ENCODE measurements around the gene FTSJ3.
"Not testable (repeated sequence)": the region's sequence is repeated elsewhere in the genome, so short reads cannot be mapped to it uniquely, and the experiment has no call there.

Gene FTSJ3

GRCh38 chr17:63826468-63827001 lies 928 bp downstream of the FTSJ3 start:
- DNase-seq = no peak

- no peak for DNase-seq
Observed at GRCh38 chr17:63824362-63824761, 3.1 kb downstream of the FTSJ3 start.

DNA sequence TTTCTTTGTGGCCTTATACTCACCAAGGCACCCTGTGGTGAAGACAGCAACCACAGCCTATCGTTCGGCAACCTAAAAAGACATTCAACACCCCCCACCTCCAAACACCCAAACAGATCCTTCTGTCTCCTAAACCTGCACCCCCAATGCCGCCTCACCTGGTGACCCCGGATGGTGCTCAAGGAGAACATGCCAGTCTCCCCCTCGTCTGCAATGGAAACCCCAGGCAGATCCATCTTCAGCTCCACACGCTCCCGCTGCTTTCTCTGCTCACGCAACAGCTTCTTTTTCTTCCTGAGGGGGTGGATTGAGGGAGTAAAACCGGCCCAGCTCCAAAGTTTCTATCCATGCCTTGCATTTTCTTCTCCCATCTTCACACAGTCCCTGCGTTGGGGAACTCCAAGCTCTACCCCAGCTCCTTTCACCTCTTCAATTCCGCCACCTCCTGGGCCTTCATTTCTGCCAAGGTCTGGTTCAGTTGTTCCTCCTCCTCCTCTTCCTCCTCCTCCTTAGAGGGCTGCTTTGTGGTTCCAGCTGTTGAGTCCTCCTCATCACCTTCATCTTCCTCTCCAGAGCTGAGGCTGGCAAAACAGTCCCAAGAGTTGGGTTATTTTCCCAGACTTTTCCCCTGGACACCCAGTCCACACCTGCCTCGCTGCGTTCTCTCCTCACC lies 3.7 kb downstream of the FTSJ3 start:
- no peak for DNase-seq

DNA sequence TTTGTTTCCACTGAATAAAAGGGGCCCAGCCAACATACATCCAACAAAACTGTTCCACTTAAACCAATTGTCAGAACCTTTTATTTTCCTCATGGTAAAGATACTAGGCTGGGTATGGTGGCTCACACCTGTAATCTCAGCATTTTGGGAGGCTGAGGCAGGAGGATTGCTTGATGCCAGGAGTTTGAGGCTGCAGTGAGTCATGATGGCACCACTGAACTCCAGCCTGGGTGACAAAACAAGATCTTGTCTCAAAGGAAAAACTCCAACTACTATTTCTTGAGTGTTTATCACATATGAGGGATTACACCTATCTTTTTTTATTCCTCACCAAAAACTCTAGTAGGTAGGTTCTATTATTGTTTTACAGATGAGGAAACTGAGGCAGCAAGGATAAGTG lies 4.9 kb downstream of the FTSJ3 start:
- no peak for DNase-seq

- DNase-seq = no peak
Observed at GRCh38 chr17:63821804-63822203, 5.7 kb downstream of the FTSJ3 start.

DNA sequence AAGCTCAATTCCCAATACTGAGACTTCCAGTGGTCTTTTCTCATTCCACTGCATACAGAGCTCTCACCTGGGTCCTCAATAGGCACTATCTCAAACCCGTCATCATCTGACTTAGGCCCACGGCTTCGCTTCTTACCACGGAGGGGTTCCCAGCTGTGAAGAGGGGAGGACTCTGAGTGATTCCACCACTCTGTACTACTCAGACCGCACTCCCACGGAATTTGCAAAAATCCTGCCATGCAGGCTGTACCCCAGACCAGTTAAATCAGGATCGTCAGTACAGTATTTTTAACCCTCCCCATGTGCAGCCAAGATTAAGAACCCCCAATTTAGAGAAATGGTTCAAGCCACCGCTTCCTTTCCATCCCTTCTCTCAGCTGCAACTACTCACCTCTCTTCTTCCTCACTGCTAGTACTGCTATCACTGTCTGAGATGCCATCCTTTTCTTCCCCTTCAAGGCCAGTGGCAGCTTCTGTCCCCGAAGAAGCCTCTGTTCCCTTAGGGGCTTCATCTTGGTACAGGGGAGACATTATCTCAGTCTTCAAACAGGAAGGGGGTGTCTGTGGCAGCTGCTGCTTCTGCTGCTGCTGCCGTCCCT lies 6.4 kb downstream of the FTSJ3 start:
- no peak for DNase-seq

- DNase-seq = no peak
Observed at GRCh38 chr17:63819585-63820537, 7.6 kb downstream of the FTSJ3 start.

- DNase-seq = no peak
Observed at GRCh38 chr17:63819131-63819530, 8.3 kb downstream of the FTSJ3 start.

GRCh38 chr17:63817736-63818385 lies 9.6 kb downstream of the FTSJ3 start:
- DNase-seq = no peak

DNA sequence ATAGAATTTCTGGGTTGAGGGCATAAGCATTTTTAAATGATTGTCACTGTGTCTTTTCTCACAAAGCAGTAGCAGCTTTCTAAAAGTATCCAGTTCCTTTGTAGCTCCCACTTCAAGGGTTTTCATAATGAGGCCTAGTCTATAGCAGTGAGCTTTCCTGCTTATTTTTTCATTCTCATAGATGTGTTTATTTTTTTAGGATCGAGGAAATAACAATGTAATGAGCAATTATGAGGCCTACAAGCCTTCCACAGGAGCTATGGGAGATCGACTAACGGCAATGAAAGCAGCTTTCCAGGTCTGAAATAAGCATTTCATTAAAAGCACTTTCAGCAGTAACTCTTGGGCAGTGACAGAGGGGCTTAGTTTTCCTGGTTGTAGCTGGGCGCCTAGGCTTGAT lies 10.8 kb downstream of the FTSJ3 start:
- DNase-seq = no peak

DNA sequence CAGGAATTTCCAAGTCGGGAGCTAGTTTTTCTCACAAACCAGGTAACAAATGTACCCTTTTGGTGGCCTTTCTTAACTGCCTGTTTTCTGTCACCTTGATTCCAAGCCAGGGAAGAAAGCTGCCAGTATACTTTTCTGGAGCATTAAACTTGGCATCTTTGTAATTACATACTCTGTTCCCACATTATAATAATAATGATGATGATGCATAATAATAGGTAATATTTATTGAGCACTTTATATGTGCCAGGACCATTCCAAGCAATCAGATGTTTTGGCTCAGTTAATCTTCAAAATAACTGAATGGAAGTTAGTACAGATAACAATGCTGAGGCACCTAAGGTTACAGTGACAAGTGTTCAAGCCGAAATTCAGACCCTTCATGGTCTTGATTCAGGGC lies 11.3 kb downstream of the FTSJ3 start:
- DNase-seq = no peak

- no peak for DNase-seq
Observed at GRCh38 chr17:63809970-63810369, 17.5 kb downstream of the FTSJ3 start.

- no peak for DNase-seq
Observed at GRCh38 chr17:63805591-63805990, 21.9 kb downstream of the FTSJ3 start.

GRCh38 chr17:63804328-63804727 lies 23.1 kb downstream of the FTSJ3 start:
- no peak for DNase-seq

GRCh38 chr17:63800783-63801182 lies 26.7 kb downstream of the FTSJ3 start:
- no peak for DNase-seq

GRCh38 chr17:63798572-63799106 lies 28.8 kb downstream of the FTSJ3 start:
- no peak for DNase-seq

DNA sequence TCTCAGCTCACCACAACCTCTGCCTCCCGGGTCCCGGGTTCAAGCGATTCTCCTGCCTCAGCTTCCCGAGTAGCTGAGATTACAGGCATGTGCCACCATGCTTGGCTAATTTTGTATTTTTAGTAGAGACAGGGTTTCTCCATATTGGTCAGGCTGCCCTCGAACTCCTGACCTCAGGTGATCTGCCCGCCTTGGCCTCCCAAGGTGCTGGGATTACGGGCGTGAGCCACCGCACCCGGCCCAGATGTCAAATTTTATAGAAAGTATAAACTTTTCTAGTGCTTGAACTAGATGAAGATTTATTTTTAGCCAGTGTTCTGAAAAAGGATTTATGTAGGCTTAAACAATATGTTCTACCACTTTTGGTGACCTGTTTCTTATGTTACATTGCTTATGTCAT lies 31.1 kb downstream of the FTSJ3 start:
- DNase-seq = not testable (repeated sequence)

DNA sequence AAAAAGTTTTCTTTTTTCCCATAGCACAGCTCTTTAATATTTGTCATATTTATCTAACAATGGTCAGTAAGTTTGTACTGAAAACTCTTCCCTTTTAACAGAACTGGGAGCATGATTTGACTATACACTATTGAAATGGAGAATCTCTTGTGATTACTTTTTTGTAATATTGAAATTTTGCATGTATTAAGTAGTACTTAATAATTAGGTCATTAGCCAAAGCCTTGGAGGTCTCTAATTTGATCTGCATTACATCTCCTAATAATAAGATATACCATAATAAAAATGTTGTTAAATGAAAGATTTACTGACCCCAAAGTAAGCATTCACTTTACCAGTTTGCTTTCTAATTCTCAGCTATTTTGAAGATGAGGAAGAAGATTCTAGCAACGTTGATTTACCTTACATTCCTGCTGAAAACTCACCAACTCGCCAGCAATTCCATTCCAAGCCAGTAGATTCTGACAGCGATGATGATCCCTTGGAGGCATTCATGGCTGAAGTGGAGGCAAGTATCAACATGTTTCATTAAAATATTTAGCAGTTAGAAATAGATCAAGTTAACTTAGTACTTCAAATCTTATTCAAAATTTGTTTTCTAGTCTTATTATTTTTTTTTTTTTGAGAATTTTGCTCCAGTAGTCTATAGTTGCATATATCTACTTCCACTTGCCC lies 35.3 kb downstream of the FTSJ3 start:
- DNase-seq = no peak

GRCh38 chr17:63790057-63790456 lies 37.4 kb downstream of the FTSJ3 start:
- no peak for DNase-seq

DNA sequence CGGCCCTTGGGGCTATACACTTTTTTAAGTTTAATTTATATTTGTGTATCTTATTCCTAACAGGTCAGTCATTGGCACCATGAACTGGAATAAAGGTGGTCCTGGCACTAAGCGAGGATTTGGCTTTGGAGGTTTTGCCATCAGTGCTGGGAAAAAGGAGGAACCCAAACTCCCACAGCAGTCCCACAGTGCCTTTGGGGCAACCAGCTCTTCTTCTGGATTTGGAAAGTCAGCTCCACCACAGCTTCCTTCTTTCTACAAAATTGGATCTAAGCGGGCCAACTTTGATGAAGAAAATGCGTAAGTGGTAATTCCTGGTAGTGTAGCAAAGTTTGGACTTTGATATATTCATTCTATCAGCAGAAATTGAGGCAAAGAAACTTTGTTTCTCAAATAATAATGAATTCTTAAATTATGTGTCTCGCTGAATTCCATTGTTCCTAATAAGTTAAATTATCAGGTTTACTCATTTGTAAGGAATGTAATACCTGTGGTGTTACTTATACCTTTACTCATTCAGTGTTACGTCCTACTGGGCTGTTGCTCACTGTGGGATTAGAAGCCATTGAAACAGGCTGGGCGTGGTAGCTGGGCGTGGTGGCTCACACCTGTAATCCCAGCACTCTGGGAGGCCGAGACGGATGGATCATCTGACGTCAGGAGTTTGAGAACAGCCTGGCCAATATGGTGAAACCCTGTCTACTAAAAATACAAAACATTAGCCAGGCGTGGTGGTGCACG lies 40.3 kb downstream of the FTSJ3 start:
- DNase-seq = no peak

DNA sequence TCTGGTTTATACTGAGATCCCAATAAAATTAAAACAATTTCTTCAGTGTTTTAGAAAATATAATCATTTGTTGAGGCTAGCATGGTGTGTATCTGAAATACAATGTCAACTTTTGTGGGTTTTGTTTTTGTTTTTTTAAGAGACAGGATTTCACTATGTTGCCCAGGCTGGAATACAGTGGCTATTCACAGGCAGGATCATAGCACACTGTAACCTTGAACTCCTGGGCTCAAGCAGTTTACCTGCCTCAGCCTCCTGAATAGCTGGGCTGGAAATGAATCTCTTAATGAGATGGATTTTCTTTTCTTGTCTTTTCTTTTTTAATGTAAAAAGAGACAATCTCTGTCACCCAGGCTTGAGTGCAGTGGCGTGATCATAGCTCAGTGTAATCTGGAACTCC lies 41.3 kb downstream of the FTSJ3 start:
- DNase-seq = no peak

Data from NCI-H446 treated with DMSO at 0.1 percent for 48 hours (cell line).